ENCODE results near the gene PIM1.
"Not testable (repeated sequence)": the region's sequence is repeated elsewhere in the genome, so short reads cannot be mapped to it uniquely, and the experiment has no call there.

PIM1 gene

GRCh38 chr6:37171970-37172812 lies 2.2 kb downstream of the PIM1 start:
- DNase-seq, result peak; percentile 84

- DNase-seq, result no peak
Measured at GRCh38 chr6:37172912-37173492, 3.0 kb downstream of the PIM1 start.

GRCh38 chr6:37173493-37174195 lies 3.7 kb downstream of the PIM1 start:
- DNase-seq, result no peak

GRCh38 chr6:37174196-37174514 lies 4.2 kb downstream of the PIM1 start:
- DNase-seq, result no peak

GRCh38 chr6:37174515-37175331 lies 4.8 kb downstream of the PIM1 start:
- no peak for DNase-seq

GRCh38 chr6:37175332-37176267 lies 5.6 kb downstream of the PIM1 start:
- DNase-seq, result no peak

GRCh38 chr6:37176268-37177076 lies 6.5 kb downstream of the PIM1 start:
- no peak for DNase-seq

GRCh38 chr6:37177077-37177934 lies 7.4 kb downstream of the PIM1 start:
- DNase-seq, result no peak

GRCh38 chr6:37177935-37178517 lies 8.1 kb downstream of the PIM1 start:
- no peak for DNase-seq

GRCh38 chr6:37180075-37180474 lies 10.1 kb downstream of the PIM1 start:
- no peak for DNase-seq

GRCh38 chr6:37180610-37181009 lies 10.7 kb downstream of the PIM1 start:
- DNase-seq, result not testable (repeated sequence)

GRCh38 chr6:37182736-37183590 lies 13.0 kb downstream of the PIM1 start:
- no peak for DNase-seq

GRCh38 chr6:37185949-37186720 lies 16.2 kb downstream of the PIM1 start:
- DNase-seq, result not testable (repeated sequence)

GRCh38 chr6:37187321-37188022 lies 17.5 kb downstream of the PIM1 start:
- DNase-seq, result no peak

GRCh38 chr6:37188962-37189510 lies 19.1 kb downstream of the PIM1 start:
- DNase-seq, result no peak

- no peak for DNase-seq
Measured at GRCh38 chr6:37190159-37190535, 20.2 kb downstream of the PIM1 start.

- DNase-seq, result no peak
Measured at GRCh38 chr6:37192666-37193065, 22.7 kb downstream of the PIM1 start.
